HG03039 (cell line): Measurements from ENCODE around the gene RXRA.

Source experiments
- ATAC-seq: cut with Tn5 transposase; IDR thresholded peaks from one replicate; pipeline ENCODE4 v1.9.1; 2021; ENCODE audit warnings: mild to moderate bottlenecking, moderate library complexity; ENCODE audit not compliant: unreplicated experiment

Gene RXRA

DNA sequence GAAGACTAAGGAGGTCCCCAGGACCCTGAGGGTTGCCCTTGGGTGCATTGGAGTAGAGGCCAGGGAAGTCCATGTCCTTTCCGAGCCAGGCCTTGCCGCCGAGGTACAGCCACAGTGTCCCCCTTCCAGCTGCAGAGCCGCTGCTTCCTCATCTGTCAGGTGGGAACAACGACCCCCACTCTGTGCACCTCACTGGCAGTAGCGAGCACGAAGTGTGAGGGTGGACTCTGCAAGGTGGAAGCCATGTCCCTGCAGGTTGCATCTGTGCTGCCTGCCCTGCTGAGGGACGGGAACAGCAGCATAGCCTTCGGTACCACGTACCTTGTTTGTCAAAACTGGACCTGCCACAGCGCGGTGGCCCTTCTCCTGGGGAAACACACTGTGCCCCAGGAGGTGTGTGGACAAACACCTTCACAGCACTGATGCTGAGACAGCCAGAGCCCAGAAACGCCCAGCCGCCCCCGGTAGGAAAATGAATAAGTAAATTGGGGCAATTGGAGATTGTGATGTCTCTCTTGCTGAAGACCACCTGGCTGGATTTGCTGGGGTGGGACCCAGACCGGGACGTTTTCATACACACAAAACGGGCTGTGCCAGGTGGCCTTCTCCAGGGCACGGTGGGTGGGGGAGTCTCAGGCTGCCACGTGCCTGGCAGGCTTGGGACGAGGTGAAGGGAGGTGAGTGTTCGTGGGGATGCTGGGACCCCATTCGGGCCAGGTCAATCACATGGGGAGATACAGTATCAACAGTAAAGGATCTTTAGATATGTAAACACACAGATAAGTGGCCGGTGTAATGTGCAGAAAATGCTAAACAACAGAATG is 157.3 kb downstream of the RXRA start:
- ATAC-seq = no peak

DNA sequence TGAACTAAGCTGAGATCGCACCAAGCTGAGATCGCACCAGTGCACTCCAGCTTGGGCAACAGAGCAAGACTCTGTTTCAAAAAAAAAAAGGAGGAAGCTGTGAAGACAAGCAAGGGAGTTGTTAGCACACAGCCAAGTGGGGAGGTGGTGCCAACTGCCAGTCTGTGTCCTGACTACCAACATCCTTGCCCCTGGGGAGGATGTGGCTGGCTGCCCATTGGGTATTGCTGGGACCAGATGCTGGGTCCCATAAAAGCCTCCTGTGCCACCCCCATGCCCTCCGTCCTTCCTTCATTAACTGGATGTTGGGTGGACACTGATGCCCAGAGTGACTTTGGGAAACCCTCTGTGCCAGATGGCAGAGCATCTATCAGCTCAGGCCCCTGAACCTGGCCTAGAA is 158.2 kb downstream of the RXRA start:
- ATAC-seq = no peak

- no peak for ATAC-seq
Observed at GRCh38 chr9:134485653-134486052, 159.4 kb downstream of the RXRA start.

GRCh38 chr9:134486143-134486591 is 159.9 kb downstream of the RXRA start:
- ATAC-seq = no peak

- ATAC-seq = no peak
Observed at GRCh38 chr9:134486596-134486995, 160.3 kb downstream of the RXRA start.
